SKM-1 (cell line): ENCODE data around the gene LGMN.
A peak's percentile ranks its signal among the peaks of the same experiment; 100 is the strongest.
"Not testable (repeated sequence)": the region's sequence is repeated elsewhere in the genome, so short reads cannot be mapped to it uniquely, and the experiment has no call there.

Experiments used
- DNase-seq: peaks from one replicate; lab custom pipeline; 2025; ENCODE audit not compliant: unreplicated experiment; lab: John Stamatoyannopoulos, UW

Gene LGMN

DNA sequence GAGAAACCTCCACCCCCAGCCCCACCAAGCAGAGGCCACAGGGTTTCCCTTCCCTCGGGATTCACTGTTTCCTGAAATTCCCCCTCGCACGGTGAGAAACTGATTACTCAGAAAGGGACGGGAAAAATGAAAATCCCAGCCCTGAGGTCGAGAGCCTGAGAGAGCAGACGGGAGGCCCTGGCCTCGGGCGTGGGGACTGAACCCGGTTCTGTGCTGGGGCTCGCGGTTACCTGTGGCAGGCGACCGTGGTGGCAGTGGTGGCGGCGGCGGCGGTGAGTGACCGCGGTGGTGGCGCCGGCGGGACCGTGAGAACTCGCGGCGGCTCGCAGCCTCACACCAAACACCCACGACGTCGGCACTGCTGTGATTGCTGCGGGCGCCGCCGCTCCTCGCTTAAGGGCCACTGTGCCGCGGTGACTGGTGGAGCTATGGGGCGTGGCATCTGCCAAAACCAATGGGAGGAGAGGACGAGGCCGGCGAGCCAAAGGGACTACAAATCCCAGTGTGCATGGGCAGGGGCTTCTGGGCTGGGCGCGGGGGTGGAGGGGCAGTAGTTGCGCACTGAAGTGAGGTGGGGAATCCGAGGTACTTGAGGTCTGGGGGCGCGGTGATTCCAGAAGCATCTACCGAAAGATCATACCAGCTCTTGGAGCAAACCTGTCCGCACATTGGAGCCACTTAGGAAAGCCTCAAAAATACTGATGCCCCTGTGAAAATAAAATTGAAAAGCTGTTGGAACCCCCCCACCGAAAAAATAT, at the start of gene LGMN:
TSS of gene LGMN (minus strand) at position 369 of the 758 bp plus-strand sequence. CDS start 15,841 bp downstream, outside the sequence.
- DNase-seq, result no peak

DNA sequence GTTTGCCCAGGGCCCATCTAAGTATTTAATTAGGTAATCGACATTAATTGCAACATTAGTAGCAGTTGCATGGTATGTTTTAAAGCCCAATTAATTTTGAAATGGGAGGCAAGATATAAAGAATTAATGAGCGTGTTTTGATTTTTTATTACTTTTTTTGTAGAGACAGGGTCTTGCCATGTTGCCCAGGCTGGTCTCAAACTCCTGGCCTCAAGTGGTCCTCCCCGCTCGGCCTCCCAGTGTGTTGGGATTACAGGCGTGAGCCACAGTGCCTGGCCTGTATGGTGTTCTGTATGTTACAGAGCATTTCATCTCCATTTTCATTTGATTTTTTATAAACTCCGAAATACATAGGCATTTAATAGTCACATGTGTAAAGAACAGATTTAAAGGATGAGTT, 46.5 kb upstream of the LGMN start:
- DNase-seq, result no peak

DNA sequence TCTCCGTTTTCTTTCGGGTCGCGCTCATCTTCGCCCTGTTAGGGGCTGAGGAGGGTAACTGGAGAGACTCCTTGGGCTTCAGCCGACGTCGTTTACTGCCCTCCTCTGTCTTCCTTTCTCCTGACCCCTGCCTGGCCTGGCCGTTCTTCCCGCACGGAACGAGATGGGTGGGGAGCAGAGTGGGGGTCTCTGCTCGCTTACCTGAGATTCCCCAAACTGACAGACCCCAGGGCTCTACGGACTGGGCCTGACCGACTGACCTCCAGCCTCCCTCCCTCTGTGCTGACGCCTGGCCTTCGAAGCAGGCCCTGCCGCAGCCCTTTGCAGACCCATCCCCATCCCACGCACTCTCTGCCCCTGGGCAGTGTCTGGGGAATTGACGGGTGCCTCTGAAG, 46.1 kb upstream of the LGMN start:
- DNase-seq, result no peak

DNA sequence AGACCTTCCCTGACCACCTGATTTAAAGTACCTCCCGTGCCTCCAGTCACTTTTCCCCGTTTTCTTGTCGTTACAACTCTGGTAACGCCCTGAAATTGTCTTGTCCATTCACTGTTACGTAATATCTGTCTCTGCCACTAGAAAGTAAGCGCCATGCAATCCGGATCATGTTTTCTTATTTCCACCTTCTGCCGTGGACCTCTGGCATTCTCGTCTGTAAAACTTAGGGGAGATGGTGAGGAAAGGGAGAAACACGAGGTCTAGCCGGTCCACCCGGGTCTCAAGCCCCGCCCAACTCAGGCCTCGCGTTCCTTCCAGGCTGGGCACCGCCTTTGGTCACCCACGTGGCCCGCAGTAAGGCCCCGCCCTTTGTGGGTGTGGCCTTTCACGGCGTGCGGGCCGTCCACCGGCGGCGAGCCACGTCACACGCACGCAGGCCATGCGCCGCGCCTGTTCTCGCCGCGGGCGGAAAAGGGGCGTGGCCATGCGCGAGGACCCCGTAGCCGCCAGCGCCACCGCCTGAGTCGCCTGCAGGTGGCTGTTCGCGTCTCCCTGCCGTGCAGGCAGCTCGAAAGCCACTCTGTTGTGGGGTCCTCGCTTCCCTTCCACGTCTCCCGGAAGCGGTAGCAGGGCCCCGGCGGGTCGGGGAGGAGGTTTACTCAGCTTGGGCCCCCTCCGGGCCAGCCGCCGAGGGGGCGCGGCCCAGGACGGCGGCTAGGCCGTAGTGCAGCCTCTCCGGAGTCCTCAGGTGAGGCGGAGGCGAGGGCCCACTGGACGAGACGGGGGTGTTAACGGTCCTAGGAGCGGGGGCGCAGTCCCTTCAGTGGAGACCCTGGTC, 45.5 kb upstream of the LGMN start, which contains the start of gene GOLGA5:
TSS of gene GOLGA5 (plus strand) at position 597 of the 838 bp plus-strand sequence. CDS start 3,133 bp downstream, outside the sequence.
- DNase-seq, result peak; percentile 86

DNA sequence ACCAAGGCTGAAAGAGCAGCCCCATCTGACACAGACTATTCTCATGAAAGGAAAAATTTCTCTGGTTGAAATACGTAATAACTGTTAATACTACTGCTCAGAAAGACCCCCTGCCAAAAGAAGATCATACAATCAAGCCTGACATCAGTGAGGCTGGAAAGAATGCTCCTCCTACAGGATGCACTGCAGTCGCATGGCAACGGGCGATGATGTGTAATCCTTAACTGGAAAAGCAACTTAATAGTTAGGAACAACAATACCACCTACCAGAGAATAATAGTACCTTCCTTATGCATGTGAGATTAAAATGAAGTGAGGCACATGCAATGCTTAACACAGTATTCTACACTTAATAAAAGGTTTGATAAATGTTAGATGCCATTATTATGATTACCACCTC, 44.5 kb upstream of the LGMN start:
- no peak for DNase-seq

DNA sequence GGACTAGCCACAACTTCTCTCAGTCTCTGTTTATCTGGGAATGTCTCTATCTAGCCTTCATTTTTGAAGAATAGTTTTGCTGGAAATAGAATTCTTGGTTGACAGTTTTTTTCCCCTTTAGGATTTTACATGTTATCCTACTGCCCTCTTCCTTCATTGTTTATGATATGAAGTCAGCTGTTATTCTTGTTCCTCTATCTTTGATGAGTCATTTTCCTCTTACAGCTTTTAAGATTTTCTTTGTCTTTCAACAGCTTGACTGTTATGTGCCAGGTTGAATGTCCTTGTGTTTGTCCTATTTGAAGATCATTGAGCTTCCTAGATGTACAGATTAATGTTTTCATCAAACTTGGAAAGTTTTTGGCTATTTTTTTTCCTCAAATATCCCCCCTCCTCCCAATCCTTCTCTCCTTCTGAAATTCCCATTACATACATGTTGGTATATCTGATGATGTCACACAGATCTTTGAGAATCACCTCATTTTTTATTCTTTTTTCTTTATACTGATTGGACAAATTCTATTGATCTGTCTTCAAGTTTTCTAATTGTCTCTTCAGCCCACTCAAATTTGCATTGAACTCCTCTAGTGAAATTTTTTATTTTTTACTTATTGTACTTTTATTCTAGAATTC, 41.1 kb upstream of the LGMN start:
- DNase-seq, result no peak

DNA sequence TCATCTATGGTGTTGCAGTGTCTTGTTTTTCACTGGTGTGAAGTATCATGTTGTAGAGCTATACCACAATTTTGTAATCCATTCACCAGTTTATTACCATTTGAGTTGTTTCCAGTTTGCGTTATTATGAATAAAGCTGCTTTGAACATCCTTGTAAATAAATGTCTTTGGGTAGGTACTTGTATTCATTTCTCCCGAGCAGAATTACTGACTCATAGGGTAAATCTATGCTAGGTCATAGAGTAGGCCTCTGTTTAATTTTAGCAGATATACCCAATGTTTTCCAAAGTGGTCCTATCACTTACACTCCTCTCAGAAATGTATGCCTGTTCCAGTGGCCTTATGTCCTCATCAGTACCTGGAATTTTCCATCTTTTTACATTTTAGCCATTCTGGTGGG, 39.1 kb upstream of the LGMN start:
- DNase-seq, result no peak

DNA sequence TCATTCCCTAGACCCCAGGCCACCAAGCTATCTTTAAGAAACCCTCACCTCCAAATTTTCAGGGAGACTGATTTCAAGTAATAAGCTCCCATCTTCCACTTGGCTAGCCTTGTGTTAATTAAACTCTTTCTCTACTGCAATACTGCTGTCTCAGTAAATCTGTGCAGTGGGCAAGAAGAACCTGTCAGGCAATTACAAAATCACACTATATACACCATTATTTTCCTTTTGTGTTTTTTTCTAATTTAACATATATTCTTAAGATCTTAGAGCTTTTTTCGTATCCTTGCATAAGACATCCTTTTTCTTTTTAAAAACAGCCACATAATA, 38.0 kb upstream of the LGMN start:
- no peak for DNase-seq

DNA sequence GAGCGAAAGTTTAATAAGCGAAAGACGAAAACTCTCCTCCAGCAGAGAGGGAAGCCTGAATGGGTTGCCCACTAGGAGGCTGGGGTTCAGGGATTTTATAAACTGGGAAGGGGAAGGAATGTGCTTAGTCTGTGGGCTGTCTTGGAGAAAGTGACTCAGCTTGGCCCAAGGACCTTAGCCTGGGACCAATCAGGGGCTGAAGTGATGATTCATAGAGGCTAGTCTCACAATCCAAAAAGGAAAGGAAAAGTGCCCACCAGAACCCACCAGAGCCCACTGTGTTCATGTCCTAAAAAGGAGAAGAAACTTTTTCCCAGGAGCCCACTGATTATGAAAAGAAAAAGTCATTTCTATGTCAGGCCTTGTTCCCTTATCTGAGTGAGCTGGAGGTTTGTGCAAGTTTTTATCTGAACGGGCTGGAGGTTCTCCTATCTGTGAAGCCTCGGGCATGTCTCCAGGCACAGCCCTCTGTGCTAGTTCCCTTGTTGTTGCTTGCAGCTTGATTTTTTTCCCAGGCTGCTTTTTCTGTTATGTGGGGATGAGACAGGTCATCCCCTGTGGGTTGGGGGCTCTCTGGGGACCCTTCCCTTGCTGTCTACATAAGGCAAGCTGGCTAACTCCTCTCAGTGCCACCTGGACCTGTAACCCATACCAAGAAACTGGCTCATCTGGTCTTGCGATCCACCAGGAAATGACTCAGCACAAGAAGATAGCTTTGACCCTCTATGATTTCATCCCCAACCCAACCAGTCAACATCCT, 37.4 kb upstream of the LGMN start:
- DNase-seq, result no peak

DNA sequence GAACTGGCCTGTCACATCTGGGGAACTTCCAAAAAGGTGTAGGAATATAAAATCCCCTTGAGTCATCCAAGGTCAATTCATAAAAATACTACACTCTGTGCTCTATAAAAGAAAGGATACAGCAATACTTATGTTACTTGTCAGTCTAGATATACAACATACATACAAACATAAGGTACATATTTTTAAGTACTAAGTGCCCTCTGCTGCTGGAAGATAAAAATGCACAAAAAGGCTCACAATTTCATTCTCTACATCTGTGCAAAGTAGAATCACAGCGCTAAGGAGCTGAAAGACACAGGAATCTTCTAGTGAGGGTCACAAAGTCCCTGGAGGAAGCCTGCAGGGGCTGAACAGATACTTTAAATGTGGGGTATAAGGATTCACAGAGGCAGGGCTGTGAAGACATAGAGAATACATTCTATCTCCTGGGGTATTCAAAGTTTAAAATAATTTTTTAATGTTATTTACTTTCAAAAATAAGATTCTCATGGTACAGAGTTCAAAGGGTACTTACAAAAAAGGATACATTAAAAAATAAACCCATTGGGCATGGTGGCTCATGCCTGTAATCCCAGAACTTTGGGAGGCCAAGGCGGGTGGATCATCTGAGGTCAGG, 35.5 kb upstream of the LGMN start:
- peak; percentile 29 for DNase-seq

DNA sequence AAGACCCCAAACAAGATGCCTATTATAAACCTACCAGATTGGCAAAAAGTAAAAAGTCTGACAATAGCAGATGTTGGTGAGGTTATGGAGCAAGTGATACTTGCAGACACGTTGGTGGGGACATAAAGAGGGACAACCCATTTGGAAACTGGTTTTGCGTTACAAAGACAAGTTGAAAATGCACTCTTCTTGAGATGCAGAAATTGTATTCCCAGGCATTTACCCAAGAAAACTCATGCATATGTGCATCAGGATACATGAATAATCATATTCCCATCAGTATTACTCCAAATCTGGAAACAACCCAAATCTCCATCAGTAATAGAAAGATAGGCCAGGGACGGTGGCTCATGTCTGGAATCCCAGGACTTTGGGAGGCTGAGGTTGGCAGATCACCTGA, 32.9 kb upstream of the LGMN start:
- DNase-seq, result no peak

DNA sequence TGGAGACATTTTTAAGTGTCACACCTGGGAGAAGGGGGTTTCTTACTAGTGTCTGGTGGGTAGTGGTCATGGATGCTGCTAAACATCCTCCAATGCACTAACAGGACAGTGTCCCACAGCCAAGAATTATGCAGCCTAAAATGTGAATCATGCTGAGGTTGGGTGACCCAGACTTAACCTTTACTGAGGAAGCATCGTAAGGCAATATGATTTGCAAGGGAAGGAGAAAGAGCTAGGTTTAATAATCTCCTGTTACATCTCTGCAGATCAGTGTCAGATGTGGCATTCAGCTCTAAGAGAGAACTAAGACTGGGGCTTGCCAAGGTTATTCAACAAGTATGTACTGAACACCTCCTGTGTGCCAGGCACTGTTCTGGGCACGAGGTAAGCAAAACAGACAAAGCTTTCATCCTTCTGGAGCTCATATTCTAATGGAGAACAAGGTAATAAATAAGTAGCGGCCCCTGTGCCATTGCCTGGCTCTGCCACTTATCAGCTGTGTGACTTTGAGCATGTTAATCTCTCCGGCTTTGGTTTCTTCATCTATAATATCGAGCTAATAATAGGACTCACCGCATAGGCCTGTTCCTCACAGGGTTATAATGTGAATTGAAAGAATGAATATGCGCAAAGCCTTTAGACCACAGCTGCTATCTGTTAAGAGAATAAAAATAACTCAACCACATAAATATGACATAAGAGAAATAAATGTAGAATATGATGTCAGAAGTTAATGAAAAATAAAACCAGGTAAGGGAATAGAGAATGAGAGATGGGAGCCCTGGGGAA, 32.2 kb upstream of the LGMN start:
- DNase-seq, result no peak

DNA sequence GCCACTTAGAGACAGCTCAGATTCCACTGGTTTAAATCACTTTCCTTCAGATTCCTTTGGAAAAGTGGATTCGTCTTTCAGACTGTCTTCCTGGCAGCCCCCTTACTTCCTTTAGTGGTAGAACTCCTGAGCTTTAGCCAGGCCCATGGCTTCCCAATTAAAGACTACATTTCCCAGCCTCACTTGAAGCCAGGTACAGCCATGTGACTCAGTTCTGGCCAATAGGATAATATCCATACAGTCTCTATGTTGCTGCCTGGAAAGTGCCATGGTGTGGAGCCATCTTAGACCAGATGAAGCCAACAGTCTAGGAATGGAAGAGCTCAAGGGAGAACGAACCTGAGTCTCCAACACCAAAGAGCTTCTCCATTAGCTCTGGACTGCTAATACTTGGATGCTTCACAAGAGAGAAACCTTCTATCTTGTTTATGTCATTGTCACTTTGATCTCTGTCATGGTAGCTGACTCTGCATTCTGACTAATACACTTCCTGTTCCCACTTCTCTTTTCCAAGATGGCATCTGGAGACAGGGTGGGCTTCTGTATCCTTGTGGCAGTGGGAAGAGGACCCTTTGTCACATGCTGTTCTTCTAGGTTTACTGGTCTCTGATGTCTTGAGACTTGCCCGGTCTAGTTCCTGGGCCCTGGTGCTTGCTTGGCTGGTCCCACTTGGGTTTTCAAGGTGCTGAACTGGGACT, 30.6 kb upstream of the LGMN start:
- DNase-seq, result not testable (repeated sequence)

DNA sequence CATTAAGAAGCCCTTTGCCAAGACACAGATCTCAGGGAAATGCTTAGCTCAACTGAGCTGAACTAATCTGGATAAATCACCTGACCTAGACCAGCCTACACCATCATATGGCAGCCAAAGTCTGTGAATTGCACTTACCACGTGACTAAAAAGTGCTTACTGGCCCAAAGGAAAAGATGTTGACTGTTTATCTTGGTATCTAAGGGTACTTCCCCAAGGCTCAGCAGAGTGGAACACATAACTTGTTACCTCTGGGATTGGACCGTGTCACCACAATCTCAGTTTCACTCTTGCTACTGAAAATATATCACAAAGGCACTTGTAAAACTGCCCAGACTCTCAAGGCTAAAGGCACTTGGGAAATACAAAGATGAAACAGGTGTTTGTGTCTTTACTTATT, 26.9 kb upstream of the LGMN start:
- not testable (repeated sequence) for DNase-seq

DNA sequence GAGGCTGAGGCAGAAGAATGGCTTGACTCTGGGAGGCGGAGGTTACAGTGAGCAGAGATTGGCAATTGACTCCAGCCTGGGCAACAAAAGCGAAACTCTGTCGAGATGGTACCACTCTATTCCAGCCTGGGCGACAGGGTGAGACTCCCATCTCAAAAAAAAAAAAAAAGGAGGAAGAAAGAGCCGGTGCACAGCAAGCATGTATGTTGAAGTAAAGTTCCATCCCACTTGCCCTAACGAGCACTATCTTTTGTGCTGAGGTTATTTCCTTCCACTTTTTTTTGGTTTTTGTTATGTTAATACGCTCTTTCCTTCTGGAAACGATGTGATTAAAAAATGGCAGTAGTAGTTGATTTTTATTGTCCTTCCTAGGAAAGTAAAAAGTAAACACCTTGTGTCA, 26.1 kb upstream of the LGMN start:
- DNase-seq, result no peak

DNA sequence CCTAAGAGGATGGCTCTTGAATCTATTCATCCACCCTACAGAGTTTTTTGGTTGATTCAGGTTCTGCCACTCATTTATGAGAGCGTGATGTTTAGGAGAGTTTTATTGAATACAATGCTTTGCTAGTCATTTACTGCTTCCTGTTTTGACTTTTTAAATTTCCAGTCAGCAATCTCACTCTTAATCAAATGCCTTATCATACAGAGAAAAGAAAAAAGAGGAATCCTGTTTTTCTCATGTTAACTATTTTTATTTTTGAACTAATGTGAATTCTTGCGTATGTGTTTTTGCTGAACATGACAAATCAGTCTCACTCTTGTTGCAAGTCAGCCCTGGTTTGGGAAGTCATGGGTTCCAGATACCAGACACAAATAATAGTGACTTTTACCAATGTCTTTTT, 22.1 kb upstream of the LGMN start:
- no peak for DNase-seq

DNA sequence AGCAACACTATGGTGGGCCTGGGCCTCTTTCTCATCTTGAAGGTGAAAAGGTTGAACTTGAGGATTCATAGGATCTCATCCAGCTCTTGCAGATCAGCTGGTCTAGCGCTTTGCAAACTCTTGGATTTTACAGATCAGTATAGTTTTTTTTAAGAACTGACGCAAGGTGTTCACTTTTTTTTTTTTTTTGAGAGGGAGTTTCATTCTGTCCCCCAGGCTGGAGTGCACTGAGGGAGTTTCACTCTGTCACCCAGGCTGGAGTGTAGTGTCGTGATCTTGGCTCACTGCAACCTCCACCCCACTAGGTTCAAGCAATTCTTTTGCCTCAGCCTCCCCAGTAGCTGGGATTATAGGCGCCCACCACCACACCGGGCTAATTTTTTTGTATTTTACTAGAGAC, 20.4 kb upstream of the LGMN start:
- DNase-seq, result no peak

DNA sequence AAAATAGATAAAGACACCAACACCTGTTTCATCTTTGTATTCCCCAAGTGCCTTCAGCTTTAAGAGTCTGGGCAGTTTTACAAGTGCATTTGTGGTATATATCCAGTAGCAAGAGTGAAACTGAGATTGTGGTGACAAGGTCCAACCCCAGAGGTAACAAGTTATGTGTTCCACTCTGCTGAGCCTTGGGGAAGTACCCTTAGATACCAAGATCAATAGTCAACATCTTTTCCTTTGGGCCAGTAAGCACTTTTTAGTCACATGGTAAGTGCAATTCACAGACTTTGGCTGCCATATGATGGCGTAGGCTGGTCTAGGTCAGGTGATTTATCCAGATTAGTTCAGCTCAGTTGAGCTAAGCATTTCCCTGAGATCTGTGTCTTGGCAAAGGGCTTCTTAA, 19.8 kb upstream of the LGMN start:
- not testable (repeated sequence) for DNase-seq
